ENCODE data around the gene ACO2. TPM values are rescaled to one million over a fixed set of nuclear protein-coding genes. Genes with fewer than 3 reads are reported as not detected.

ACO2 gene
- total and polyA plus RNA-seq, 2 of the 4 experiments (the other 2 are of a cell fraction) = 71.3 to 72.9 TPM

DNA sequence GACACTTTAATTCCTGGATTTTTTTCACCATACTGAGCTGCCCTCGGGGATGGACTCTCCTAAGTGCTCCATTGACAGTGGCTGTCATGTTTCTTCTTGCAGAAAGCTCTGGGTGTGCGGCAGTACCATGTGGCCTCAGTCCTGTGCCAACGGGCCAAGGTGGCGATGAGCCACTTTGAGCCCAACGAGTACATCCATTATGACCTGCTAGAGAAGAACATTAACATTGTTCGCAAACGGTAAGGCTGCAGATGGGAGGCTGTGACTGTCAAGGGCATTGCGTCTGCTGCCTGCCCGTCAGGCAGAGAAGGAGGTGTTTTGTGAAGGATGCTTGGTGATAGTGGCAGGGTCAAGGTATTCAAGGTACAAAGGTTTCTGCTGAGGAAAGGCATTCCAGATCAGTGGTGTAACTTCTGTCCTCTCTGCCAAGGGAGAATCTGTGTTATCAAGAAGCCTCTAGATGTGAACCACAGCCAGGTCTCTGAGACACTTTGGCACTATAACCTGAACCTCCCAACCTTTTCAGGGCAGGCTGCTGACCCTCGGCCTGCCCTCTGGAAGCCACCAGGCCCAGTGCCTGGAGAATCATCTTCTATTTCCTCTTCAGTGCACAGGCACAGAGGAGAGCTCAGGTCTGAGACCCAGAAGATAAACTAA lies 30.8 kb downstream of the ACO2 start:
- Histone ChIP-seq H3K56ac (ENCODE audit: extremely low read depth, insufficient read depth, low read length) (no peak overlapping the region), H3K18ac (ENCODE audit: low read depth, low read length) (no peak overlapping the region), H4K20me1 (ENCODE audit: insufficient read depth, low read length) (peaks cover 17% of the 10 kb centered on the region), H3K4me1 (ENCODE audit: control insufficient read depth, insufficient read depth, low read length) (no peaks in the 10 kb centered on the region), H3K4me3 (ENCODE audit: insufficient read depth, low read depth, low read length) (no peak overlapping the region), H4K8ac (ENCODE audit: low read depth in 2 of 2, low read length in 2 of 2) (no peak overlapping the region), H3K27ac (ENCODE audit: insufficient read depth, low read length) (no peak overlapping the region), H3K4me2 (ENCODE audit: low read depth, low read length) (no peak overlapping the region), H2BK15ac (ENCODE audit: low read depth, low read length) (no peak overlapping the region), H3K14ac (replicated peaks; ENCODE audit: low read depth, low read length) (no peak overlapping the region), H3K9me3 (ENCODE audit: control insufficient read depth, insufficient read depth, low read length) (no peaks in the 10 kb centered on the region), H4K91ac (ENCODE audit: insufficient read depth, low read depth, low read length) (no peak overlapping the region), H2AK5ac (ENCODE audit: low read depth, low read length) (no peak overlapping the region), H3K9ac (ENCODE audit: low read depth, low read length) (no peak overlapping the region), H2BK5ac (ENCODE audit: low read depth, low read length, poor library complexity, severe bottlenecking) (no peak overlapping the region), H3K79me1 (ENCODE audit: low read depth in 1 of 2, low read length in 2 of 2) (peaks cover 29 to 60% of the 10 kb centered on the region in 2 experiments), H4K5ac (ENCODE audit: low read depth, low read length) (no peak overlapping the region), H2BK20ac (ENCODE audit: low read depth, low read length) (no peak overlapping the region), H3K36me3 (ENCODE audit: control insufficient read depth, insufficient read depth, low read length) (peaks cover 19% of the 10 kb centered on the region), H3K4ac (ENCODE audit: low read depth, low read length) (no peak overlapping the region), H2AK9ac (replicated peaks; ENCODE audit: low read depth, low read length, poor library complexity) (no peak overlapping the region), H3K9me1 (ENCODE audit: insufficient read depth, low read length) (peaks cover 11% of the 10 kb centered on the region; the same call in 1 of the 2 replicates), H3K23ac (ENCODE audit: low read depth, low read length) (no peak overlapping the region), H2AFZ (replicated peaks; ENCODE audit: low read length, poor library complexity) (no peak overlapping the region), H2BK120ac (ENCODE audit: low read depth, low read length) (no peak overlapping the region), H3K27me3 (ENCODE audit: control insufficient read depth, insufficient read depth, low read length) (no peaks in the 10 kb centered on the region)
- dilution Hi-C loops (cut with HindIII; ENCODE audit: low sequenced_read_pairs, unreplicated experiment) (no loop called here), in situ Hi-C loops (cut with MboI; ENCODE audit: low sequenced_read_pairs) (loop anchor here (25.0 kb wide), 1 partner anchor 562 kb away; no protein-coding TSS in a partner anchor), intact Hi-C loops (cut with micrococcal nuclease) (no loop called here)
- POLR2A ChIA-PET (ENCODE audit: unreplicated experiment) = interaction anchor here (0.6 kb wide), 2 partner anchors 9 to 134 kb away, joined by 4 to 6 read pairs; no protein-coding TSS in a partner anchor
- TF ChIP-seq, protein P1, sequence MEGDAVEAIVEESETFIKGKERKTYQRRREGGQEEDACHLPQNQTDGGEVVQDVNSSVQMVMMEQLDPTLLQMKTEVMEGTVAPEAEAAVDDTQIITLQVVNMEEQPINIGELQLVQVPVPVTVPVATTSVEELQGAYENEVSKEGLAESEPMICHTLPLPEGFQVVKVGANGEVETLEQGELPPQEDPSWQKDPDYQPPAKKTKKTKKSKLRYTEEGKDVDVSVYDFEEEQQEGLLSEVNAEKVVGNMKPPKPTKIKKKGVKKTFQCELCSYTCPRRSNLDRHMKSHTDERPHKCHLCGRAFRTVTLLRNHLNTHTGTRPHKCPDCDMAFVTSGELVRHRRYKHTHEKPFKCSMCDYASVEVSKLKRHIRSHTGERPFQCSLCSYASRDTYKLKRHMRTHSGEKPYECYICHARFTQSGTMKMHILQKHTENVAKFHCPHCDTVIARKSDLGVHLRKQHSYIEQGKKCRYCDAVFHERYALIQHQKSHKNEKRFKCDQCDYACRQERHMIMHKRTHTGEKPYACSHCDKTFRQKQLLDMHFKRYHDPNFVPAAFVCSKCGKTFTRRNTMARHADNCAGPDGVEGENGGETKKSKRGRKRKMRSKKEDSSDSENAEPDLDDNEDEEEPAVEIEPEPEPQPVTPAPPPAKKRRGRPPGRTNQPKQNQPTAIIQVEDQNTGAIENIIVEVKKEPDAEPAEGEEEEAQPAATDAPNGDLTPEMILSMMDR (conservative IDR thresholded peaks at IDR 0.05; ENCODE audit: low read depth, low read length) = no peak
- TF ChIP-seq SMC3 (IDR thresholded peaks at IDR 0.05; ENCODE audit: low read depth, low read length) = no peak
- TF ChIP-seq RAD21 (IDR thresholded peaks at IDR 0.05; ENCODE audit: low read length) = no peak
- no peak for TF ChIP-seq FOS (IDR thresholded peaks at IDR 0.05; ENCODE audit: low read depth, low read length)
- no peak for TF ChIP-seq MXI1 (IDR thresholded peaks at IDR 0.05; ENCODE audit: borderline replicate concordance, low read depth, low read length)
- TF ChIP-seq CEBPB (IDR thresholded peaks at IDR 0.05; ENCODE audit: low read depth, low read length) = no peak
- no peak for TF ChIP-seq RCOR1 (IDR thresholded peaks at IDR 0.05; ENCODE audit: insufficient replicate concordance, low read length)
- TF ChIP-seq, protein P2, sequence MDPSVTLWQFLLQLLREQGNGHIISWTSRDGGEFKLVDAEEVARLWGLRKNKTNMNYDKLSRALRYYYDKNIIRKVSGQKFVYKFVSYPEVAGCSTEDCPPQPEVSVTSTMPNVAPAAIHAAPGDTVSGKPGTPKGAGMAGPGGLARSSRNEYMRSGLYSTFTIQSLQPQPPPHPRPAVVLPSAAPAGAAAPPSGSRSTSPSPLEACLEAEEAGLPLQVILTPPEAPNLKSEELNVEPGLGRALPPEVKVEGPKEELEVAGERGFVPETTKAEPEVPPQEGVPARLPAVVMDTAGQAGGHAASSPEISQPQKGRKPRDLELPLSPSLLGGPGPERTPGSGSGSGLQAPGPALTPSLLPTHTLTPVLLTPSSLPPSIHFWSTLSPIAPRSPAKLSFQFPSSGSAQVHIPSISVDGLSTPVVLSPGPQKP (IDR thresholded peaks at IDR 0.05; ENCODE audit: borderline replicate concordance, low read depth, low read length) = no peak
- TF ChIP-seq RFX5 (IDR thresholded peaks at IDR 0.05; ENCODE audit: low read depth, low read length) = no peak
- TF ChIP-seq, protein P3, sequence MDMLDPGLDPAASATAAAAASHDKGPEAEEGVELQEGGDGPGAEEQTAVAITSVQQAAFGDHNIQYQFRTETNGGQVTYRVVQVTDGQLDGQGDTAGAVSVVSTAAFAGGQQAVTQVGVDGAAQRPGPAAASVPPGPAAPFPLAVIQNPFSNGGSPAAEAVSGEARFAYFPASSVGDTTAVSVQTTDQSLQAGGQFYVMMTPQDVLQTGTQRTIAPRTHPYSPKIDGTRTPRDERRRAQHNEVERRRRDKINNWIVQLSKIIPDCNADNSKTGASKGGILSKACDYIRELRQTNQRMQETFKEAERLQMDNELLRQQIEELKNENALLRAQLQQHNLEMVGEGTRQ (IDR thresholded peaks at IDR 0.05; ENCODE audit: low read depth, low read length) = no peak
- no peak for TF ChIP-seq BHLHE40 (IDR thresholded peaks at IDR 0.05; ENCODE audit: low read depth, low read length)
- TF ChIP-seq MAFK (IDR thresholded peaks at IDR 0.05; ENCODE audit: low read depth, low read length) = no peak
- TF ChIP-seq CHD1 (IDR thresholded peaks at IDR 0.05; ENCODE audit: low read depth, low read length) = no peak
- no peak for TF ChIP-seq MAZ (IDR thresholded peaks at IDR 0.05; ENCODE audit: borderline replicate concordance, low read depth, low read length)
- no peak for TF ChIP-seq NFE2L2 (IDR thresholded peaks at IDR 0.05; ENCODE audit: low read depth, low read length)
- 89% methylated on average over 5 of the region's 10 CpGs; no CpG with 5 or more reads in 1 of the 2 experiments for WGBS, 2 experiments (ENCODE audit: extremely low coverage in 2 of 2, insufficient read length in 1 of 2)
- no peak for DNase-seq
- no TSS peak for BruUV-seq (replicated peaks)
- no peak for ATAC-seq (ENCODE audit: low read depth)
- CTCF ChIA-PET = interaction anchor here (0.6 kb wide), 1 partner anchor 88 kb away, joined by 3 read pairs; no protein-coding TSS in a partner anchor
